Gastroesophageal sphincter (tissue), 3 donors: ENCODE results near the gene STXBP1.

Source experiments
- POLR2A ChIP-seq, 2 donors: fragments of 450-650 bp; IDR thresholded peaks; one replicate each; pipeline ENCODE4 v1.6.1; 2017; ENCODE audit warnings: antibody characterized with exemption in 2 of 2, mild to moderate bottlenecking in 2 of 2, moderate library complexity in 1 of 2
- POLR2AphosphoS5 ChIP-seq: sonication (generic); formaldehyde crosslinking; IDR thresholded peaks from one replicate; pipeline ENCODE4 v1.6.1; 2017; ENCODE audit warnings: antibody characterized with exemption
- TF ChIP-seq, protein P1 (sequence below), 4 experiments: fragments of 200-600 bp in 2 of 4; fragments of 450-650 bp in 2 of 4; sonication (generic) in 1 of 4; IDR thresholded peaks; one replicate each; pipeline ENCODE4 v1.5.1; 2017 to 2019; ENCODE audit warnings: antibody characterized with exemption in 4 of 4, mild to moderate bottlenecking in 2 of 4, moderate library complexity in 2 of 4

DNA sequence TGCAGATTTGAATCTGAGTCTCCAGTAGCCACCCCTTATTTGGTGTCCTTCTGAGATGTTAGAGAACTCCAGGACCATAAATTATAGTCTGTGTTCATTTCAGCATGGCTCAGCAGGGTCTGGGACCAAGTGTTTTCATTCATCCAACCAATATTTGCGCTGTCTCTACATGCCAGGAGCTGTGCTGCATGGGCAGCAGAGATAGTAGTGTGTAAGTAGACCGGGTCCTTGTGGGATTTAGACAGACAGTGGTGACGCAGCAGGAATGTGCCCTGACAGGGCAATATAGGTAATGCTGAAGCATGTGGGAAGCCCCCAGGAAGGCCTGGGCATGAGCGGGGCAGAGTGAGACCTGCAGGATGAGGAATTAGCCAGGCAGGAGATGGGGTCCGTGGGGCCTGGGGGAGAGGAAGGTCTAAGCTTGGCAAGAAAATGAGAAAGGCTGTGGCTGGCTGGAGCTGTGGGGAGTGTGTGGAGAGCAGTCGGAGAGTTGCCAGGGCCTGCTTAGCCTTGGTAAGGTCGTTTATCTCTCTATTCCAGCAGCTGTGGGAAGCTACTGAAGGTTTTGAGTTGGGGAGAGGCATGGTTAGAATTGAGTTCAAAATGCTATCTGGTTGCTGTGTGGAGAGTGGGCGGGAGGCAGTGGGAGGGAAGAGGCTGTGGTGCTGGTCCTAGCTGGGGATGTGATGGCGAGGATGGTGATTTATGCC lies 16.8 kb downstream of the STXBP1 start:
- TF ChIP-seq, protein P1, sequence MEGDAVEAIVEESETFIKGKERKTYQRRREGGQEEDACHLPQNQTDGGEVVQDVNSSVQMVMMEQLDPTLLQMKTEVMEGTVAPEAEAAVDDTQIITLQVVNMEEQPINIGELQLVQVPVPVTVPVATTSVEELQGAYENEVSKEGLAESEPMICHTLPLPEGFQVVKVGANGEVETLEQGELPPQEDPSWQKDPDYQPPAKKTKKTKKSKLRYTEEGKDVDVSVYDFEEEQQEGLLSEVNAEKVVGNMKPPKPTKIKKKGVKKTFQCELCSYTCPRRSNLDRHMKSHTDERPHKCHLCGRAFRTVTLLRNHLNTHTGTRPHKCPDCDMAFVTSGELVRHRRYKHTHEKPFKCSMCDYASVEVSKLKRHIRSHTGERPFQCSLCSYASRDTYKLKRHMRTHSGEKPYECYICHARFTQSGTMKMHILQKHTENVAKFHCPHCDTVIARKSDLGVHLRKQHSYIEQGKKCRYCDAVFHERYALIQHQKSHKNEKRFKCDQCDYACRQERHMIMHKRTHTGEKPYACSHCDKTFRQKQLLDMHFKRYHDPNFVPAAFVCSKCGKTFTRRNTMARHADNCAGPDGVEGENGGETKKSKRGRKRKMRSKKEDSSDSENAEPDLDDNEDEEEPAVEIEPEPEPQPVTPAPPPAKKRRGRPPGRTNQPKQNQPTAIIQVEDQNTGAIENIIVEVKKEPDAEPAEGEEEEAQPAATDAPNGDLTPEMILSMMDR (IDR thresholded peaks at IDR 0.05), result no peak
- TF ChIP-seq POLR2A (IDR thresholded peaks at IDR 0.05) (no peak), POLR2AphosphoS5 (no peak)
